Measurements from ENCODE around the gene PPIG.
"Not testable (repeated sequence)": the region's sequence is repeated elsewhere in the genome, so short reads cannot be mapped to it uniquely, and the experiment has no call there.

The PPIG gene

DNA sequence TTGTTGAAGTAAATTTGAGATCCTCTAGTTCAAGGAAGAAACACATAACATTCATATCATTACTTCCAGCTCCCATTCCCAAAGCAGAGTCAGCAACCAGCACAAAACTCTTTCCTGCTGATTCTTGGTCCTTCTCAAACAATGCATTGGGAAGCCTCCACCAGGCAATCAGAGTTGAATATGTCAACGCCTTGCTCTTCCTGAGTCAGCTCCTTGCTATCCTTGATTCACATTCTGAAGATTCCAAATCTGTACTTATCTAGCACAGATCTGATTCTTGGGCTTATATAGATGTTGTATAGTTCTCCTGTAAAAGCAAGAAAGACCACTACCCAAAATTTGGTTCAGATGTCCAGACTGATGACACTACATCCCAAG, 80.4 kb downstream of the PPIG start:
- no peak for DNase-seq (ENCODE audit: low spot score)

DNA sequence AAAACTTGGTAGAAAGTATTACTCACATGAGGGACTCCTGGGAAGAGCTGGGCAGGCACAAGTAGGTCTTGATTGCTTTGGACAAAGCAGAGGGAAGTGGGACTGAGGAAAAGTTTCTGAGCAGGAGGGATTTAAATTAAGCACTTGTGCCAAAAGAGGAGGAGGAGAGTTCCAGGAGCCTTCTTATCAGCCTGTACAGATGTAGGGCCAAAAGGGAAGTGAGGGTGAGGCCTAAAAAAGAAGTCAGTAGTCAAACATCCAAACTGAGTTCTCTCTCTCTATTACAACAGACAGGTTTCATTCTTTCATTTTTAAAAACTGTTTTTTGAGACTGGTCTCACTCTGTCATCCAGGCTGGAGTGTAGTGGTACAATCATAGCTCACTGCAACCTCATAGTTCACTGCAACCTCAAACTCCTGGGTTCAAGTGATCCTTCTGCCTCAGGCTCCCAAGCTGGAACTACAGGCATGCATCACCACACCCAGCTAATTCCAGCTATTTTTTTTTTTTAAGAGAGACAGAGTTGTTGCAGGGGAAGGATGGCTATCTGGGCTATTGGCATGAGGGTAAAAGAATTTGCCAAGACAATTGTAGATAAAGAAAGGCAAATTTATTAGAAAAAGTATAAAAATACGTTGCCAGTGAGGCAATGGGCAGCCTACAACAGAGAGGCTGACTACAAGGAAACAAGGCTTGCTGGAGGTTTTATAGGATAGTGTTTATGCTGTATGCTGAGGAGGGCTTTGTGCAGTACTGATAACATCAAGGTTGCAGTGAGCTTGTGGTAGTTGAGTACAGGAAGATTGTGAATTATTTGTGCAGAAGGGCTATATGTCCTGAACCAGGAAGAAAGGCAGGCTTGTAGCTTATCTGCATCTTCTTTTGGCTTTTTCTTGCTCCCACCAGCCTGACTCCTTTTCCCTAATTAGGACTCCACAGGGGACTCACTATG, 81.1 kb downstream of the PPIG start:
- DNase-seq (ENCODE audit: low spot score), result no peak

GRCh38 chr2:169667583-169667982, 83.4 kb downstream of the PPIG start:
- DNase-seq (ENCODE audit: low spot score), result no peak

DNA sequence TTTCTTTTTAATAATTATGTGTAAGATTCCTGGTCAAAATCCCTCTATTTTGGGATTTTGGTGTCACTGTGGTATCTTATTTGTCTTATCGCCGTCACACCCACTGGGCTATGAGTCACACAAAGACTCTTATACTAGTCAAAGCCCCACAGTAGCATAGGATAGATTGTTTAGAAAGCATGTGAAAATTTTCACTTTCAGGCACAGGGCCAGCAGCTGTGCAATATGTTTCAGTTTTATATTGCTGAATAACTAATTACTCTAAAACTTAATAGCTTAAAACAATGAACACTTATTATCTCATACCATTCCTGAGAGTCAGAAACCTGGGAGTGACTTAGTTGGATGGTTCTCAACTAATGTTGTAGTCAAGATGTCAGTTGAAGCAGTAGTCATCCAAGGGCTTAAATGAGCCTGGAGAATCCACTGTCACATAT, 86.1 kb downstream of the PPIG start:
- DNase-seq (ENCODE audit: low spot score), result no peak

DNA sequence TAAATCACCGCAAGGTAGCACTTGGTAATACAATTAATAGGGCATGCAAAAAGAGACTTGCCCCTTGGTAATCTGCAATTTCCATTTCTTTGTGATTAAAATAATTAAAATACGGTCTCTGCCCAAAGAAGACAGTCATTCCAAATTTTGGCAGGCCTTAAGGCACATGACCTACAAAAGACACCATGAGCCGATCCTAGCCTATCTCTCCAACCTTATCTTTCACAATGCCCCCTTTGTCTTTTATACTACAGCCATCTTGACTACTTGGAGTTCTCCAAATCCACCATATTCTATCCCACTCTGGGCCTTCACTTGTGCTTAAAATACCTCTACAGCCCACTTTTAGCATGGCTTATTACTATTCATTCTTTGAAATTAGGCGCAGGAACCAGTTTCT, 86.8 kb downstream of the PPIG start:
- no peak for DNase-seq (ENCODE audit: low spot score)

DNA sequence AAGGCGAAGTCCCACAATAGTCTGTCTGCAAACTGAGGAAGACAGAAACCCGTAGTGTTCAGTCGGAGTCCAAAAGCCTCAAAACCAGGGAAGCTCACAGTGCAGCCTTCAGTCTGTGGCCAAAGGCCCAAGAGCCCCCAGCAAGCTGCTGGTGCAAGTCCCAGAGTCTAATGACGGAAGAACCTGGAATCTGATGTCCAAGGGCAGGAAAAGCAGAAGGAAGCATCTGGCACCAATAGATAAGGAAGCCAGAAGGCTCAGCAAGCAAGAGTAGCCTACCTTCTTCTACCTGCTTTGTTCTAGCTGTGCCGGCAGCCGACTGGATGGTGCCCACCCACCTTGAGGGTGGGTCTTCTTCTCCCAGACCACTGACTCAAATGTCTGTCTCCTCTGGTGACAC, 88.3 kb downstream of the PPIG start:
- DNase-seq (ENCODE audit: low spot score), result no peak

- DNase-seq (ENCODE audit: low spot score), result no peak
These were observed 89.0 kb downstream of the PPIG start for GRCh38 chr2:169673106-169673505.

DNA sequence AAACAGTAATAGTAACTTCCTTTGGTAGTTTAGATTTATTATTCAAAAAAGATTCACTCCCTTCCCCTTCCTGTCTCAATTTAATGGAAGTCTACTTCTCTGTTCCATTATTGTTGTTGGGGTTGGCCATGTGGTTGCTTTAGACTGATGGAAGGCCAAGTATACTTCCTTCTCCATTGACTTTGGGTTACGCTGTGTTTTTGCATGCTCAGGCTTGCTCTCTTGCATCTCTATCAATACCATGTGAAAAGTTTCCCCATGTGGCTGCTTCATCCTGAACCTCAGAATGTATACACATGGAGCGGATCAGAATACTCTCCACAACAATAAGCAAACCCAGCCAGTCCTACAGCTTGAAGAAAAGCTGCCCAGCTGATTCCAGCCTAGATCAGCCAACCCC, 89.8 kb downstream of the PPIG start:
- DNase-seq (ENCODE audit: low spot score), result no peak

DNA sequence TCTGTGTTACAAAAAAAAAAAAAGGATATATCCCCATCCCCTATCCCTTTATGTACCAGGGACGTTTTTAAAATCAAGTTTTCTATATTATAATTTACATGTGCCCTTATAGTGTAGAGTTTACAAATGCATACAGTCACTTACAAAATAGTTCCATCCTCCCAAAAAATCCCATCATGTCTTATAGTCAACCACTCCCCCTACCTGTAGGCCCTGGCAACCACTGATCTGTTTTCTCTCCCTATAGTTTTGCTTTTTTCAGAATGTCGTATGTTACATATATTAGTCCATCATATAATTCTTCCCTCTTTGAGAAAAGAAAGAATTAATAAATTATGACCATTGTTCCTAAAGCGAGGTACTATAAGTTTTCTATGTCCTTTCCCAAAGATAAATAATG, 92.2 kb downstream of the PPIG start:
- DNase-seq (ENCODE audit: low spot score), result no peak

- DNase-seq (ENCODE audit: low spot score), result no peak
These were observed 92.7 kb downstream of the PPIG start for GRCh38 chr2:169676850-169677249.

DNA sequence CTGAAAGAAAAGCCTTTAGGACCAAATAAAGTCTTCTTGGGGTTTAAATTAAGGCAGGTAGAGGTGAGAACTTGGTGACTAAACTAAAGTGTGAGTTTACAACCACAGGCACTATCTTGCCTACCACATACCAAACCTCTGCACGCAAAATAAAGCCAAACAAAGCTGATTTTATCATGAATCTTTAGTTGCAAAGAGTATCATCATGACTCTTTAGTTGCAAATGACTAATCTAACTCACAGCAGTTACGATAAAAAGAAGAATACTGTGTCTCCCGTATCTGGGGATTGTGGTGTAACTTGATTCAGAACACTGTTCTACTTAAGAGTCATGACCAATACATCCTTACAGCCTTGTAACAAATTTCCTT, 98.9 kb downstream of the PPIG start:
- no peak for DNase-seq (ENCODE audit: low spot score)

- DNase-seq (ENCODE audit: low spot score), result no peak
These were observed 99.4 kb downstream of the PPIG start for GRCh38 chr2:169683425-169684134.

GRCh38 chr2:169684135-169684565, 100.0 kb downstream of the PPIG start:
- no peak for DNase-seq (ENCODE audit: low spot score)

GRCh38 chr2:169684712-169685111, 100.6 kb downstream of the PPIG start:
- DNase-seq (ENCODE audit: low spot score), result not testable (repeated sequence)

DNA sequence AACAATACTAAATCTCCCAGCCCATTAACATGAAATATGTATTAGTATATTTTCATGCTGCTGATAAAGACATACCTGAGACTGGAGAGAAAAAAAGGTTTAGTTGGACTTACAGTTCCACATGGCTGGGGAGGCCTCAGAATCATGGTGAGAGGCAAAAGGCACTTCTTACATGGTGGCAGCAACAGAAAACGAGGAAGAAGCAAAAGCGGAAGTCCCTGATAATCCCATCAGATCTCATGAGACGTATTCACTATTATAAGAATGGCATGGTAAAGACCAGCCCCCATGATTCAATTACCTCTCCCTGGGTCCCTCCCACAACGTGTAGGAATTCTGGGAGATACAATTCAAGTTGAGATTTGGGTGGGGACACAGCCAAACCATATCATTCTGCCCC, 102.7 kb downstream of the PPIG start:
- not testable (repeated sequence) for DNase-seq (ENCODE audit: low spot score)

DNA sequence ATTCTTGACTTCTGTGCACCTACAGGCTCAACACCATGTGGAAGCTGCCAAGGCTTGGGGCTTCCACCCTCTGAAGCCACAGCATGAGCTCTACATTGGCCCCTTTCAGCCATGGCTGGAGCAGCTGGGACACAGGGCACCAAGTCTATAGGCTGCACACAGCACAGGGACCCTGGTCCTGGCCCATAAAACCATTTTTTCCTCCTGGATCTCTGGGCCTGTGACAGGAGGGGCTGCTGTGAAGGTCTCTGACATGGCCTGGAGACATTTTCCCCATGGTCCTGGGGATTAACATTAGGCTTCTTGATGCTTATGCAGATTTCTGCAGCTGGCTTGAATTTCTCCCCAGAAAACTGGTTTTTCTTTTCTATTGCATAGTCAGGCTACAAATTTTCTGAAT, 103.8 kb downstream of the PPIG start:
- DNase-seq (ENCODE audit: low spot score), result not testable (repeated sequence)

GRCh38 chr2:169690958-169691357, 106.8 kb downstream of the PPIG start:
- DNase-seq (ENCODE audit: low spot score), result no peak

All from RKO (cell line).